ENCODE data around the gene IQCC. TPM values are rescaled to one million over a fixed set of nuclear protein-coding genes. Genes with fewer than 3 reads are reported as not detected.

IQCC gene
- total RNA-seq, 1 experiment from 2014 or later, result 4.9 TPM

- H3K27me3 ChIP-seq (ENCODE audit: insufficient read depth, low read depth), result no peaks in the 10 kb centered on the region
- no peak overlapping the region for H3K27ac ChIP-seq
- no peaks in the 10 kb centered on the region for H3K36me3 ChIP-seq (ENCODE audit: low read depth)
- no peak overlapping the region for H3K4me2 ChIP-seq
- H3F3A ChIP-seq (ENCODE audit: insufficient read depth, low read depth), result peaks cover 20% of the 10 kb centered on the region; the same call in 1 of the 2 replicates
- no peak overlapping the region for H2AFZ ChIP-seq
- CTCF ChIA-PET, result interaction anchor here (0.6 kb wide), 1 partner anchor 352 kb away, joined by 3 read pairs; no protein-coding TSS in a partner anchor
- peaks cover 6% of the 10 kb centered on the region; the same call in 1 of the 2 replicates for H3K4me1 ChIP-seq (replicated peaks; ENCODE audit: insufficient read depth)
- BruUV-seq (replicated peaks), result no TSS peak
- intact Hi-C loops (cut with micrococcal nuclease; ENCODE audit: unreplicated experiment), result no loop called here
- no peaks in the 10 kb centered on the region for H4K20me1 ChIP-seq (ENCODE audit: insufficient read depth)
- H3K79me2 ChIP-seq (ENCODE audit: low read depth), result no peaks in the 10 kb centered on the region
- no peaks in the 10 kb centered on the region for H3K9me3 ChIP-seq (ENCODE audit: insufficient read depth, low read depth)
- TF ChIP-seq CTCF (conservative IDR thresholded peaks at IDR 0.05) (no peak), EZH2 (IDR thresholded peaks at IDR 0.05; ENCODE audit: low read depth) (no peak)
- no peak for DNase-seq
- no peak overlapping the region for H3K4me3 ChIP-seq
- POLR2A ChIA-PET (ENCODE audit: unreplicated experiment), result interaction anchor here (0.6 kb wide), 1 partner anchor 35 kb away, joined by 3 read pairs; no protein-coding TSS in a partner anchor
- H3K9me2 ChIP-seq (ENCODE audit: insufficient read depth), result no peaks in the 10 kb centered on the region
These were observed 36.9 kb downstream of the IQCC start for GRCh38 chr1:32242341-32242851.

GRCh38 chr1:32246888-32247273 is 41.4 kb downstream of the IQCC start, which contains the start of gene FAM167B:
Gene FAM167B (plus strand): TSS chr1:32247222. CDS start chr1:32247422, 200 bp downstream.
- Histone ChIP-seq H3K27me3 (ENCODE audit: insufficient read depth, low read depth) (no peaks in the 10 kb centered on the region), H3K79me2 (ENCODE audit: low read depth) (no peaks in the 10 kb centered on the region), H3K4me1 (replicated peaks; ENCODE audit: insufficient read depth) (peaks cover 1% of the 10 kb centered on the region; the same call in 1 of the 2 replicates), H3K9me2 (ENCODE audit: insufficient read depth) (no peaks in the 10 kb centered on the region), H3K4me3 (no peak within 1 kb of the TSS), H2AFZ (no peak within 1 kb of the TSS), H3K27ac (no peak within 1 kb of the TSS), H3K36me3 (ENCODE audit: low read depth) (no peaks in the 10 kb centered on the region), H3F3A (ENCODE audit: insufficient read depth, low read depth) (peaks cover 4% of the 10 kb centered on the region; the same call in 1 of the 2 replicates), H4K20me1 (ENCODE audit: insufficient read depth) (no peaks in the 10 kb centered on the region), H3K9me3 (ENCODE audit: insufficient read depth, low read depth) (no peaks in the 10 kb centered on the region), H3K4me2 (no peak within 1 kb of the TSS)
- CTCF ChIA-PET, result interaction anchor here (0.5 kb wide), 2 partner anchors 23 to 28 kb away, joined by 3 read pairs; no protein-coding TSS in a partner anchor
- DNase-seq, result peak in 1 of 2 experiments; percentile 6
- no peak for TF ChIP-seq CTCF (conservative IDR thresholded peaks at IDR 0.05)
- TF ChIP-seq EZH2 (IDR thresholded peaks at IDR 0.05; ENCODE audit: low read depth), result no peak
- POLR2A ChIA-PET (ENCODE audit: unreplicated experiment), result no interaction called here
- BruUV-seq (replicated peaks), result no TSS peak
- intact Hi-C loops (cut with micrococcal nuclease; ENCODE audit: unreplicated experiment), result no loop called here

GRCh38 chr1:32247452-32247851 is 42.0 kb downstream of the IQCC start:
- DNase-seq, result no peak
- TF ChIP-seq EZH2 (IDR thresholded peaks at IDR 0.05; ENCODE audit: low read depth) (no peak), CTCF (conservative IDR thresholded peaks at IDR 0.05) (no peak)
- Histone ChIP-seq H3K4me3 (no peak overlapping the region), H3K36me3 (ENCODE audit: low read depth) (no peaks in the 10 kb centered on the region), H3K27ac (no peak overlapping the region), H3K4me1 (replicated peaks; ENCODE audit: insufficient read depth) (no peaks in the 10 kb centered on the region), H2AFZ (no peak overlapping the region), H3K27me3 (ENCODE audit: insufficient read depth, low read depth) (no peaks in the 10 kb centered on the region), H3K9me2 (ENCODE audit: insufficient read depth) (no peaks in the 10 kb centered on the region), H3F3A (ENCODE audit: insufficient read depth, low read depth) (peaks cover 4% of the 10 kb centered on the region; the same call in 1 of the 2 replicates), H3K4me2 (no peak overlapping the region), H3K79me2 (ENCODE audit: low read depth) (no peaks in the 10 kb centered on the region), H4K20me1 (ENCODE audit: insufficient read depth) (no peaks in the 10 kb centered on the region), H3K9me3 (ENCODE audit: insufficient read depth, low read depth) (no peaks in the 10 kb centered on the region)
- ChIA-PET POLR2A (ENCODE audit: unreplicated experiment) (interaction anchor here (0.6 kb wide), 1 partner anchor 84 kb away, joined by 6 read pairs; no protein-coding TSS in a partner anchor), CTCF (no interaction called here)
- intact Hi-C loops (cut with micrococcal nuclease; ENCODE audit: unreplicated experiment), result no loop called here
- BruUV-seq (replicated peaks), result no TSS peak

Measured in PC-9 (cell line).